GM19455 (cell line): ENCODE measurements around the gene PRDM10.
"Not testable (repeated sequence)": the region's sequence is repeated elsewhere in the genome, so short reads cannot be mapped to it uniquely, and the experiment has no call there.

Source experiments
- ATAC-seq: cut with Tn5 transposase; IDR thresholded peaks from one replicate; pipeline ENCODE4 v1.9.1; 2021; ENCODE audit not compliant: unreplicated experiment

PRDM10 gene

DNA sequence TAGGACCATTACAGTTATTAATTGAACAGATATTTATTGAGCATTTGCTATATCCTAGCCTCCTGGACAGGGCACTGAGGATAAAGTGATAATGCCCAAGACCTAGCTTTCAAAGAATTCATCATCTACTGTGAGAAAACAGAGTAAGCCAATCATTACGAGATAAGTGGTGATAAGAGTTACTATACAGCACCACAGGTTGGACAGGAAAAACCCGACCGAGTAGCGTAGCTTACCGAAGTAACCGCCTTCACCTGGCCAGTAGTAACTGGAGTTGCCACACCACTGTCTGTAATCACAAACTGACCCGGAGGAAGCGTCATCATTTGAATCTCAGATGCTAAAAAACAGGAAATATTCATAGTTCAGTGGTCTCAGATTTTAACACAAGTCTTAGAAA lies 97.2 kb downstream of the PRDM10 start:
- no peak for ATAC-seq

DNA sequence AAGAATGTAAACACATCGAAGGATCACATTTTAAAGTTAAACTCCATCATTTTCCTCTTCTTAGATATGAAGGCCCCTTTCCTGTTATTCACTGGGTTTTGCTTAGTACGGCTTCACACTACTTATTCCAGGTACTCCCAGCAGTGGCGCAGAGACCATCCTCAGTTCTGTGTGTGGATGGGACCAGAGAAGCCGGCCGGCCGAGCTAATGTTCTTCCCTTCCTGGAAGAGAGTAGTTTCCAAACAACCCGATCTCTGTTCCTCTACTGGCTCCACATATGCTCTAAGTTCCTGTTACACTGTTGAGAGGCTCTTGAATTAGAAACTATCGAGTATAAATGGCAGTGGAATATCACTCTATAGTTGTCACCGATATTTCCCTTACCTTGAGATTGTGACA lies 106.6 kb downstream of the PRDM10 start:
- no peak for ATAC-seq

DNA sequence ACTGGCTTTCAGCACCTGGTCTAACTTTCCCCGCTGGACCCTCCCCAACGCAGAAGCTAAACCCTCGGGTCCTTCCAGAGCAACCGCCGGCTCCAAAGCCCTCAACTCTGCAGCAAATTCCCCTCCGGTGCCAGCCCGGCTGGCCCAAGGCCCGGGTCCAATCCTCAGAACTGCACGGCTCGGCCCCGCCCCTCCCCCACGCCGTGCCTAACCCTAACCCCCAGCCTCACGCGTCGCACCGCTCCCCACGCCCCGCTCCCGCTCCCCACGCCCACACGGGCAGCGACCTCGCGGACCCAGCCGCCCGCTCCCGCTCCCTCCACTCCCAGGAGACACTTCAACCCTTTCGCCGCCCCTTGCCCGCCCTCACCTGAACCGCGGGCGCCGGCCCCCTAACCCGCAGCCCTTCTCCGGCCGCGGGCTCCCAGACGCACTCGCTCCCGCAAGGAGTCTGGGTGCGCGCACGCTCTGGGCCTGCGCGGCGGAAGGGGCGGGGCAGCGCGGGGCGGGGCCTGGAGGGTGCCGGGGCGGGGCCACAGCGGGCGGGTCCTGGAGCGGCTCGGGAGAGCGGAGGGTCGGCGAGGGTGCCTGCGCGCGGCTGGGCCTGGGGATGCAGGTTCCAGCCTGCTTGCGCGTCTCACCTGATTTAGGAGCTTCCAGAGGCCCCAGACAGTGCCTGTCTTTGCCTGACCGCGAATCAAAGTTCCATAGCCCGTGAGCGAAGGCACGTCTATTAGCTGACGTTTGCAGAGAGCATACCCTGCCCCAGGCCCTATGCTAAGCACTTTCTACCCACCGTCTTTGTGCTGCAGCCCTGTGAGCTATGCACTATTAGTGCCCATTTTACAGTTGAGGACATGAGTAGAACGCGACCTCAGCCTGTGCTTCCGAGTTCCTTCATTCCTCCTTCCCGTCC lies 107.3 kb downstream of the PRDM10 start, which contains the start of gene NFRKB:
TSS of gene NFRKB (minus strand) at position 453 of the 916 bp plus-strand sequence. CDS start 2,729 bp downstream, outside the sequence.
- ATAC-seq: peak; percentile 95

DNA sequence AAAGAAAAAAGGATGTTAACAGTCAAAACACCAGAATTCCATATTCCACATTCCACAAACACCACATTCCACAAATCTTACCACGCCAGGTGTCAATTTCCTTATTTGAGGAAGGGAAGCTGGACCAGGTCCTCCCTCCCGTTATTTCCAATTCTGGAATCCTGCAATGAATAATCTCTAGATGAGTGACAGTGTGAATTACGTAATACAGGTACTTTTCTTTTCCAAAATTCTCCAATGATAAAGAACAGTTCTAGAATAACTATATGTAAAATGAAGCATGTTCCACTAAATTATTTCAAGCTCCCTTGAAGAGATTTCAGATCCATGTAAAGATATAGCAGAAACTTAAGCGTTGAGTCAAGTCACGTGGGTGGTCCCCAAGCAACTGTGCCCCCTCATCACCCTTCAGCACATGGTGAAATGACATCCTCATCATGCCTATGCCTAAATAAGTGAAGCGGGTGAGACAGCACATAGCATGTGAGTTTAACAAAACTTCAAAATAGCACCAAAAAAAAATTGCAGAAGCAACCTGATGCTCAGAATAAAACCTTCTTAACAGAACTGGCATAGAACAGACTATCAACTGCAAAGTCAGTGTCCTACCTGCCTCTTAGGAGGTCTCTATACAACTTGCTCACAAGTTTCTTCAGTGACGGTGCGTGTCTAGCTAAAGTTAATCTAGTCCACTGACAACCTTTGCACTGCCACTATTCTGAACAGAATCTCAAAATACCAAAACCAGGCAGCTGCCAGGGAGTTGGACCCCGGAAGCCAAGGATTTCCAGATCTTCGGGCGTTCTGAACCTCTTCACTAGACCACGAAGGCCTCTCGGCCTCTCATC lies 108.1 kb downstream of the PRDM10 start:
- ATAC-seq: peak; percentile 4

DNA sequence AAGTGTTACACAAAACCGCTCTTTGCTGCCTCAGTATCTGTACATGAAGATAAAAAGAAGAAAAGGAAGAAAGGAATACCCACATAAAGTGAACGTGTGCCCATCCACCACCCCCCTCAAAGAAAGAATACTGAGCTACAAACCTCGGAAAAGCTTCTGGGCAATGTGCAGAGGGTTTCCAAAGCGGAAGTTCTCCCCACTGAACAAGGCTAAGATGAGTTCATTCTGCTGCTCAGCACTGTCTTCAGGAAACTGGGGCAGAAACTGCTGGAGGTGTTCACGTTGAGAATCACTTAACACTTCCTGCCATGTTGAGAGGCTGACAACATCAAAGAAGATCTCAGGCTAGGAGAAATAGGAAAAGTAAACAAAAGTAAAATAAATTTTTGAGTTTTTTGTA lies 114.2 kb downstream of the PRDM10 start:
- ATAC-seq: no peak

DNA sequence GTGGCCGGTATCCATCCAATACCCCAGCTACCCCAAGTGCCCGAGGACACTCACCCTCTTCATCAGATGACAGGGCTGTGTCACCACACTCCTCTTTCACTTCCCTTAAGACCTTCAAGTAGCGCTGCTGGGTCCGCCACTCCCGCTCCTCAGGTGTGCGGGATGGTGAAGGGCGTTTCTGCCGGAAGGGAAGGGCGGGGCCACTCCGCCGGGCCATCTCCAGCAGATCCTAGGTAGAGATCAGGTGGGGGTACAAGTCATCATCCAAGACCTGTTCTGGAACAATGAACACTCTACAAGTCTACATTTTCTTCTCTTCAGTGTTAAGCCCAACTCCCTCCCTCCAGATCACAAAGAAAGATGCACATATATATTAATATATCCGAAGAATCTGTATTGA lies 117.3 kb downstream of the PRDM10 start:
- no peak for ATAC-seq

DNA sequence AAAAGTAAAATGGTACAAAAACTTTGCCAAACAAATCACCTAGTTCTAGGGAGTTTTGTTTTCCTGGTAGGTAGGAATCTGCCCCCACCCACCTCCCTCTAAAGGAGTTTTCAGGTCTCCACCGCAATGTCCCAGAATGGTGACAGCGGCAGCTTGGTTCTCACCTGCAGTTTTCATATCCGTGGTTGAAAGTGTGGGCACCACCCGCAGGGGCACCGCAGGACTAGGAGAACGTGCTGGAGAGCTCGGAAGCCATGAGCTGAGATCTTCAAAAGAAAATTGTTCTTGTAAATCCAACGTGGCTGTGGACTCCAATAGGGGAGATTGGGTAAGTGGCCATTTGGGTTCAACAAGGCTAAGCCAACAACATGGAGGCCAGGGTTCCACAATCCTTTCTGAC lies 118.1 kb downstream of the PRDM10 start:
- ATAC-seq: no peak

DNA sequence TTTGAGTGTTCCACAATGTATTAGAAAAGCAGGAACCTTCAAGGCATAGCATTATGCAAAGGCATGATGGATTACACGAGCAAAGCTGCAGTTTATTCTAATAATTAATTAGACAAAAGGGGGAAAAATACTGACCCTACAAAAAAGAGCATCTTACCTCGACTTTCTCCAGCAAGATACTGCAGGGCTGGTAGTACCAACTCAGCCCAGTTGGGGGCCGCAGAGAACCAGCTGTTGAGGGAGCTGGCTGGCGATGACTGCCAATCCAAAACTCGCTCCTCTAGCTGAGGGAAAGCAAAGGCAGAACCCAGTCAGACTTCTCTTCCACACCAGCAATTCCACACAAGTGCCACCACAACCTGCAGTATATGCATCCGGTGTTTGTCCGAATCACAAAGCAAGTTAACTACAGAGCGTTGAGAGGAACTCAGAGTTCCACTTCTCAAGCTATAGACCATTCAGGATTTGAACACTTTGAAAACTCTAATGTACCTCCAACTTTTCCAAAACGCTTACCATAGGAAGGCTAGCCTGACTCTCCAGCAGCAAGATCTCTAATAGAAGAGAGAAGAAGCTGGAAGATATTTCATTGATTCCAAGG lies 121.0 kb downstream of the PRDM10 start:
- peak; percentile 77 for ATAC-seq

DNA sequence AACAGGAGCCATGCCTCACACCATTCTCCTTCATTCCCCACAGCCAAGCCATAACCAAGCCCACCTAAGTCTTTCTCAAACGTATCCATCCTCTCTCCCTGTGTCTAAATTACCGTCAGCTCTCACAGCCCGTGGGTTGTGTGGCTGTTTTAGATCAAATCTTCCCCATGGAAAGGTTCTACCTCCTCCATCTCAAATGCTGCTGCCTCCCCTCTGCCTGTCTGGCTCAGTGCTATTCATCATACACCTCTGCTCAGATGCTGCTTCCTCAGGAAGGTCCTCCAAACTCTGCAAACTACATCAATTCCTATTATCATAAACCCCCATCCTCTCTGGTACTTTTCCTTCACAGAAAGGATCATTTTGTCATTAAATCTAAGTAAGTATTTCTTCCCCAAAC lies 122.3 kb downstream of the PRDM10 start:
- no peak for ATAC-seq

DNA sequence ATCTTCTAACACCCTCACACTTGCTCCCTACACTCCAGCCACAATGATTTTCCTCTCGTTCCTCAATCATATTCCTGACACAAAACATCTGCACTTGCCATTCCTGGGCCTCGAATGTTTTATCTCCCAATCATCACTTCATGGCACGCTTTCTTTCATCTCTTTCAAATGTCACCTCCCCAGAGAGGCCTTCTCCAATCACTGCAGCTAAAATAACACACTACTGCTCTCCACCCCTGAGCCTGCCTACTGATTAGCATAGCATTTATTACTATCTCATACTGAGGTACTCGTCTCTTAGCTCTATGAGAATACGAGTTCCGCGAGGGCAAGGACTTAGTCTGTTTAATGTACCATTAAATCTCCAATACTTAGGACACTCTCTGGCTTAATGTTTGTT lies 130.7 kb downstream of the PRDM10 start:
- no peak for ATAC-seq

DNA sequence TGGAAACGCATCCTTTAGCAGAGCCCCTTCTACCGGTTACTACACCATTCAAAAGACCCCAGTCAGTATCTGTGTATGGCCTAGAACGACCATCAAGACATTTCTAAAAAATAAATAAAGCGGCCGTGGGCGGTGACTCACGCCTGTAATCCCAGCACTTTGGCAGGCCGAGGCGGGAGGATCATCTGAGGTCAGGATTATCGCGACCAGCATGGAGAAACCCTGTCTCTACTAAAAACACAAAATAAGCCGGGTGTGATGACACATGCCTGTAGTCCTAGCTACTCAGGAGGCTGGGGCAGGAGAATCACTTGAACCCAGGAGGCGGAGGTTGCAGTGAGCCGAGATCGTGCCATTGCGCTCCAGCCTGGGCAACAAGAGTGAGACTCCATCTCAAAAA lies 134.0 kb downstream of the PRDM10 start:
- ATAC-seq: not testable (repeated sequence)

DNA sequence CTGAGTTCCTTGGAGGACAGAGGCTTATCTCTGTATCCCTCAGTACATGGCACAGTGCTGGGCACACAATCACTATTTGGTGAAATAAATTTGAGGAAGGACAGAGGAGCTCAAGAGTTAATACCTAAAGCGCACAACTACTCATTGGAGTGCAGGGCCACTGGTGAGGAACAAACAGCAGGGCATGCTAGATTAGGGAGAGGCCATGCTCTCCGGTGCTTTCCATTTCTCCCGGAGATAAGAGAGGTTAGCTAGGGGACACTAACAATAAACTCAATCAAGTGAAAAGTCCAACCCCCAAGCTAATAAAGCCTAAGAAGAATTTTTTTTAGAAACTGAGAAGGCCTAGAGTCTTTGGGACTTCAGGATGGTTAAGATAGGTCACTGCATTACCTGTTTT lies 136.3 kb downstream of the PRDM10 start:
- no peak for ATAC-seq

DNA sequence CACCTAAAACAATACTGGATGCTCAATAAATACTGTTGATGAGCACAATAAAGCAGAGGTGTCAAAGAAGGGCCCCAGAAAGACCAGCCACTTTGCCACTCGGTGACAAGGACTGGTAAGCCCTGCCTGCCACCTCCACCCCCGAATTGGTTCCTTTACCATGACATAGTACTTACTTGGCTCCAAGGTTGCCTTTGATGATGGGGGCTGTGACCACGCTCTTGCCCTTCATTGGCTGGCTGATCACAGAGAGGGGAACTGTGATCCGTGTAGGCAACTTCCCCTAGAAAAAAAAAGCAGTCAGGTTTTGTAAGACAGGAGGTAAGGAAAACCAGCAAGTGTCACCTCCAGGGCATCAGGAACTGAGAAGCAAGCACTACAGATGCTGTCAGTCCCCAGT lies 136.9 kb downstream of the PRDM10 start:
- no peak for ATAC-seq

DNA sequence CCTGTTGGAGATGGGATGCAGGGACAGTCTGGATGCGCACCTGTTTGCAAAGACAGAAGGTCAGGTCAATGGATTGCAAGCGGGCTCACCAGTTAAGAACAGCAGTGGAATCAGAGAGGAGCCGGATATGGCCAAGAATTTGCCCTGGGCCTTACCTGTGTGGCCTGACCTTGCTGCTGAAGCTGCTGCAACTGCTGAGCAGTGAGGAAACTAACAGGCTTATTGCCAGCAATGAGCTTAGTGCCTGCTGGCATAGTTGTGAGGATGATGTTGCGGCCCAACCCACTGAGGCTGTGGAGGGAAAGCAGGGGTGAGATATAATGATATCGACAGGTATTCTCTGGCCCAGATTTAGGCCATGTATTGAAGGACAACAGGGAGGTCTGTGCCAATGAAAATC lies 137.8 kb downstream of the PRDM10 start:
- ATAC-seq: no peak

DNA sequence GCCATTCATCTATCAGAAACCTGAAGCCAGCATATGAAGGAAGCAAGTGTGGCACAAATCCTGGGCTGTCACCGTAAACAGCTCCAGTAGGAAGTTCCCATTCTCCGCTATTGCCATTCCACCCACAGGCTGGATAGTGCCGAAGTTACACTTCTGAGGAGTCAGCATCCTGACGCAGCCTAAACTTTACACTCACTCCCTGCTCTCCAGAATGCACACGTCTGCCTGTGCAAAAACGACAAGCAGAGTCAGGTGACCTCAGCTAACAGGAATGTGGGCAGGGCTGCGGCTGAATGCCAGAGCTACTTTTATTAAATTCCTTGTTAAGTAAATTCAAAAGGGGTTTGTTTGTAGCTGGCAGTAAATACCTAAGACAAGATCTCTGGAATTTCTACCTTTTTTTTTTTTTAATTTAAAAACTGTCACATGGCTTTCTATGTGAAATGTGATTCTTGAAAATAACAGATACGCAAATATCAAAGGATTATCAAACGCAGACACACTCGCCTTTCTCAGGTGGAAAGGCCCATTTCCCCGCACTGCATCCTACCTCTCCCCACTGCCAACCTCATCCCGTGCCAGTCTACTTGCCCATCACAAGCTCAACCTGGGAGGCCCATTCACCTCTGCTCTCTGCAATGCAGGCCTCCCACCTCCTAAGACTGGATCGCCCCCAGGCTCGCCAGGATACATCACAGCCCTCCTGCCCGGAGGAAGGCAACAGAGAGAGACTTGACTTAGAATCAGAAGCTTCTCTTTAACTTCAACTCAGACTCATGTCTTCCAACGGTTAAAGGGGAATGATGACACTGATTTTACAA lies 140.7 kb downstream of the PRDM10 start:
- ATAC-seq: no peak

DNA sequence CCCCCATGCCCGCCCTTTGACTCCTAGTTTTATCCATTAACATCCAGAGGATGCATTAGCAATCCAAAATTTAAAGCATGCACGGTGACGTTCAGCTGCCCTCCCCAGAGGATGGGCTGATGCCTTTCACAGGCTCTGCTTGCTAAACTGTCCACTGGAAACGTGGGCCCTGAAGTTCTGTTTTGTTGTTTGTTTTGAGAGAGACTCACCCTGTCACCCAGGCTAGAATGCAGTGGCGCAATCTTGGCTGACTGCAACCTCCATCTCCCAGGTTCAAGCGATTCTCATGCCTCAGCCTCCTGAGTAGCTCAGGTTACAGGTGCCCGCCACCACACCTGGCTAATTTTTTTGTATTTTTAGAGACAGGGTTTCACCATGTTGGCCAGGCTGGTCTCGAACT lies 146.6 kb downstream of the PRDM10 start:
- ATAC-seq: no peak

DNA sequence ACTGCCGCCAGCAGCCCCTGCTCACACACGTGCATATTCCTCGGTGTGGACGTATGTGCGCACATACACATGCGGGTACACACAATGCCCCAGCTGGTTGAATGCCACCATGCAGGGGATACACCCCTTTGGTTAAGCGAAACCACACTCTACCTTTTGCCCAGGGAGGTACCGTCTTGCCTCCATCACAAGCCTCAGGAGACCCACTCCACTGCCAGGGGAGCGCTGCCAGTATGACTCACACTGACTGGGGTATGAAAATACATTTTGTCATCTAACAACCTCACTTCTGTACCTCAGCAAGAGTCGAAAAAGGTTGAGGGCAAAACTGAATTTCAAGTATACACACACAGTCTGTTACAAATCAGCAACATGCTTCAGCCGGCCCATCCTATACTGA lies 147.5 kb downstream of the PRDM10 start:
- no peak for ATAC-seq

DNA sequence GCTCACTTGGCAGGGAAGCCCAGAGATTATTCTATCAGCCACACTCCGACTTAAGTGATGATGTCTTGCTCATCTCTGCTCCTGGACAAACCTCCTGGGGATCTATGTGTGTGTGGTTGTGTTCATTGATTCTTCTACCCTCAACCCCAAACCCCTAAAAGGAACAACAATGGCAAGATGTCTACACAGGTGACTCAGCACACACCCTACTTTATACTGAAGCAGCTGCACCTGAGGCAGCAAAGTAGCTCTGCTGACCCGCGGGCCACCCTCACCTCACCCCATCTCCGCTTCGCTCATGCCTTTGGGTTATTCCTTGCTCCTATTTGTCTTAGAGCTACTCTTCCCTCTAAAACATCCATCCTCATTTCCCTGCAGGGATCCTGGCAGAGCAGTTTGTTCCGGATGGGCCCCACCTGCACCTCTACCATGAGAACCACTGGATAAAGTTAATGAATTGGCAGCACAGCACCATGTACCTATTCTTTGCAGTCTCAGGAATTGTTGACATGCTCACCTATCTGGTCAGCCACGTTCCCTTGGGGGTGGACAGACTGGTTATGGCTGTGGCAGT lies 148.3 kb downstream of the PRDM10 start:
- no peak for ATAC-seq

DNA sequence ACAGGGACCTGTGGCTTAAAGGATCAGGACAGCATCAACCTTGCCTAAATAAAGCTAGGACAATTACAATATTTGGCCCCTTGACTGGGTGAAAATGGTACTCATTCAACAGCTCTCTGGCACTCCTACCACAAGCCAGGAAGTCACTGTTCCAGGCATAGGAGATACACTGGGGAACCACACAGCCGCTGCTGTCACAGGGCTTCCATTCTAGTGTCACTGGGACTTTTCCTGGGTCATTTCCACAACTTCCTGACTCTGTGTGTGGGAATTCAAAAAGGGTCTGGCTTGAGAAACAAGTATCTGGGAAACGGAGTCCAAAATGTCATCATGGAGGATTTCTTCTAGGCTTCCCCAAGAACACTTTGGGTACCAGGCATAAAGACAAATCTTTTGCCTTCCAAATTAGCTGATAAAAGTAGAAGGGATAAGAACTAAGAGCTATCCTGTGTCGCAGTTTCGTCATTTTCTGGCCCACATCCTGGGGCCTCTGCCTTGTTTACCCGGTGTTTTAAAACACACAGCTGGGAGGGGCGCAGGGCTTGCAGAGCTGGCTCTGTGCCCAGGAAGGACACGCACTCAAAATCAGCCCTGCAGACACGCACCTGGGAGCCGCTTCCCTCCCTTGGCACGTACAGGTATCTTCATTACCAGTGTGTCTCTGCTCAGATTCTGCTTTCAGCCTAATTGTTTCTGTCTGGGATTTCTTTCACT lies 149.0 kb downstream of the PRDM10 start:
- no peak for ATAC-seq
